Hepatocyte (in vitro differentiated cells): ENCODE measurements around the gene IPP.

Experiments
- EZH2 ChIP-seq: fragments of 200-600 bp; sonication (generic); IDR thresholded peaks from 2 replicates; pipeline ENCODE4 v1.6.1; 2016; ENCODE audit warnings: antibody characterized with exemption, mild to moderate bottlenecking, borderline replicate concordance
- EZH2phosphoT487 ChIP-seq: fragments of 200-600 bp; sonication (generic); IDR thresholded peaks from one replicate; pipeline ENCODE4 v1.6.1; 2018; ENCODE audit warnings: antibody characterized with exemption, mild to moderate bottlenecking, low read depth, moderate library complexity; ENCODE audit not compliant: unreplicated experiment, severe bottlenecking
- TF ChIP-seq, protein P1 (sequence below): fragments of 200-600 bp; sonication (generic); IDR thresholded peaks from 2 replicates; pipeline ENCODE4 v1.5.1; 2016; ENCODE audit warnings: antibody characterized with exemption, mild to moderate bottlenecking; ENCODE audit not compliant: poor library complexity

DNA sequence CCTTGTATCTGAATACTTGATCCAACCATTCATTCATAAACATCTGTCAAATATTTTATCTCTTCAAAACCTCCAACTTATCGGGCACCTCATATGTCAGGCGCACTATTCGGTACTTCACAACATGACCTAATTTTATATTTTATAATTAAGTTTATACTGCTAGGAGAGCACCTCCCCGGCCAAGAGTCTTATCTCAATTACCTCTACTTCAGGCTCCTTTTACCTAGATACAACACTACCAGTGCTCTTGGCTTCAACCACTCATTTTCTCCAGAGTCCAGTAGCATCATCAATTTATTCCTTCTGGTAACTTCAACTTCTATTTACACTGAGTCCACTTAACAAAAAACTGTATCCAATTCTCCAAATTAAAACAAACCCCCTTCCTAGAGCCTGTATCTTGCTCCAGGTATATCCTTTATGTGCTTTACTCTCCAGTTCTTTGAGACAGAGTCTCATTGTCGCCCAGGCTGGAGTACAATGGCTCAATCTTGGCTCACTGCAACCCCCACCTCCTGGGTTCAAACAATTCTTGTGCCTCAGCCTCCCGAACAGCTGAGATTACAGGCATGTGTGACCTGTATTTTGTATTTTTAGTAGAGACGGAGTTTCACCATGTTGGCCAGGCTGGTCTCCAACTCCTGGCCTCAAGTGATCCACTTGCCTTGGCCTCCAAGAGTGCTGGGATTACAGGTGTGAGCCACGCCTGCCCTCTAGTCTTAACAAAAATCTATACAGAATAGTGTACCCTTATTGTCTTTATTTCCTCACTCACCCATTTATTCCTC, 82.9 kb downstream of the IPP start:
- TF ChIP-seq EZH2: no peak
- TF ChIP-seq, protein P1, sequence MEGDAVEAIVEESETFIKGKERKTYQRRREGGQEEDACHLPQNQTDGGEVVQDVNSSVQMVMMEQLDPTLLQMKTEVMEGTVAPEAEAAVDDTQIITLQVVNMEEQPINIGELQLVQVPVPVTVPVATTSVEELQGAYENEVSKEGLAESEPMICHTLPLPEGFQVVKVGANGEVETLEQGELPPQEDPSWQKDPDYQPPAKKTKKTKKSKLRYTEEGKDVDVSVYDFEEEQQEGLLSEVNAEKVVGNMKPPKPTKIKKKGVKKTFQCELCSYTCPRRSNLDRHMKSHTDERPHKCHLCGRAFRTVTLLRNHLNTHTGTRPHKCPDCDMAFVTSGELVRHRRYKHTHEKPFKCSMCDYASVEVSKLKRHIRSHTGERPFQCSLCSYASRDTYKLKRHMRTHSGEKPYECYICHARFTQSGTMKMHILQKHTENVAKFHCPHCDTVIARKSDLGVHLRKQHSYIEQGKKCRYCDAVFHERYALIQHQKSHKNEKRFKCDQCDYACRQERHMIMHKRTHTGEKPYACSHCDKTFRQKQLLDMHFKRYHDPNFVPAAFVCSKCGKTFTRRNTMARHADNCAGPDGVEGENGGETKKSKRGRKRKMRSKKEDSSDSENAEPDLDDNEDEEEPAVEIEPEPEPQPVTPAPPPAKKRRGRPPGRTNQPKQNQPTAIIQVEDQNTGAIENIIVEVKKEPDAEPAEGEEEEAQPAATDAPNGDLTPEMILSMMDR: no peak
- TF ChIP-seq EZH2phosphoT487: no peak
